Thyroid gland (tissue), 4 donors: ENCODE data around the gene SUGCT.

Source experiments
- POLR2A ChIP-seq, 2 donors: fragments of 450-650 bp; IDR thresholded peaks; one replicate each; pipeline ENCODE4 v1.6.1; 2017; ENCODE audit warnings: antibody characterized with exemption in 2 of 2, mild to moderate bottlenecking in 2 of 2, moderate library complexity in 1 of 2
- TF ChIP-seq, protein P1 (sequence below), 6 experiments: fragments of 200-600 bp in 3 of 6; fragments of 450-650 bp in 3 of 6; sonication (generic) in 3 of 6; IDR thresholded peaks; one replicate each; pipeline ENCODE4 v1.5.1; 2016 to 2019; ENCODE audit warnings: antibody characterized with exemption in 6 of 6, mild to moderate bottlenecking in 2 of 6, inconsistent platforms in 1 of 6, moderate library complexity in 1 of 6

DNA sequence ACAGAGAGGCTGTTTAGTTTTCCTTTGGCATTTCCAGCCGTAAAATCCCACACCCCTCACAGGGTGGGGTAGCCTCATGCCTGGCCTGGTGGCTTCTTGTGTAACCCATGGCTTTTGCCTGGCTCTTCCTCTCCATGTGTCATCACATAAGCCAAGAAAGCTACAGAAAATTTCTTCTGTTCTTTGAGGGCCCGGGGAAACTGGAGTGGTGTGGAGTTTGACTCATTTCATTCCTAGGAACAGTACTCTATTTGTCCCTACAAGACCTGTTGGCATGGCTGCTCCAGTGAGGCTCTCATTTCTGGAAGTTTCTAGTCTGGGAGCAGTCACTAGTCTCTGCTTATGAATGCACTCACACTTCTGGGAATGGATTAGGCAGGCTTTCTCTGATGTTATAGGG, 523.9 kb downstream of the SUGCT start:
- no peak for TF ChIP-seq POLR2A (IDR thresholded peaks at IDR 0.05)
- TF ChIP-seq, protein P1, sequence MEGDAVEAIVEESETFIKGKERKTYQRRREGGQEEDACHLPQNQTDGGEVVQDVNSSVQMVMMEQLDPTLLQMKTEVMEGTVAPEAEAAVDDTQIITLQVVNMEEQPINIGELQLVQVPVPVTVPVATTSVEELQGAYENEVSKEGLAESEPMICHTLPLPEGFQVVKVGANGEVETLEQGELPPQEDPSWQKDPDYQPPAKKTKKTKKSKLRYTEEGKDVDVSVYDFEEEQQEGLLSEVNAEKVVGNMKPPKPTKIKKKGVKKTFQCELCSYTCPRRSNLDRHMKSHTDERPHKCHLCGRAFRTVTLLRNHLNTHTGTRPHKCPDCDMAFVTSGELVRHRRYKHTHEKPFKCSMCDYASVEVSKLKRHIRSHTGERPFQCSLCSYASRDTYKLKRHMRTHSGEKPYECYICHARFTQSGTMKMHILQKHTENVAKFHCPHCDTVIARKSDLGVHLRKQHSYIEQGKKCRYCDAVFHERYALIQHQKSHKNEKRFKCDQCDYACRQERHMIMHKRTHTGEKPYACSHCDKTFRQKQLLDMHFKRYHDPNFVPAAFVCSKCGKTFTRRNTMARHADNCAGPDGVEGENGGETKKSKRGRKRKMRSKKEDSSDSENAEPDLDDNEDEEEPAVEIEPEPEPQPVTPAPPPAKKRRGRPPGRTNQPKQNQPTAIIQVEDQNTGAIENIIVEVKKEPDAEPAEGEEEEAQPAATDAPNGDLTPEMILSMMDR (IDR thresholded peaks at IDR 0.05): no peak
